Activated CD4-positive, alpha-beta T cell treated with anti-CD3 and anti-CD28 coated beads for 36 hours (primary cell): Measurements from ENCODE around the gene PLA2G4B. TPM values are rescaled to one million over a fixed set of nuclear protein-coding genes. Genes with fewer than 3 reads are reported as not detected.
"Not testable (repeated sequence)": the region's sequence is repeated elsewhere in the genome, so short reads cannot be mapped to it uniquely, and the experiment has no call there.

Experiments
- ATAC-seq: fragments of 200-7000 bp; cut with Tn5 transposase; one replicate; pipeline ENCODE4 v1.10.0; 2021; ENCODE audit warnings: mild to moderate bottlenecking, moderate library complexity
- CTCF ChIA-PET: fragments of 350-600 bp; sonication (Branson Sonifier 250); formaldehyde crosslinking; loops from one replicate; lab custom pipeline; 2021; ENCODE audit warnings: antibody characterized with exemption; lab: Charles Lee
- POLR2A ChIA-PET: fragments of 350-600 bp; sonication (Branson Sonifier 250); formaldehyde crosslinking; loops from one replicate; lab custom pipeline; 2021; ENCODE audit warnings: antibody characterized with exemption, inconsistent platforms; lab: Charles Lee
- DNase-seq: peaks from one replicate; pipeline ENCODE4 v3.0.0-alpha.2; 2020
- H3K27ac Mint-ChIP-seq: one replicate; pipeline ENCODE4 v1.8.0; 2021; ENCODE audit warnings: mixed read lengths
- H3K27me3 Mint-ChIP-seq: one replicate; pipeline ENCODE4 v1.8.0; 2021; ENCODE audit warnings: mixed read lengths
- H3K36me3 Mint-ChIP-seq: one replicate; pipeline ENCODE4 v1.8.0; 2021; ENCODE audit warnings: low read depth, mixed read lengths
- H3K4me1 Mint-ChIP-seq: one replicate; pipeline ENCODE4 v1.8.0; 2021; ENCODE audit warnings: mixed read lengths
- H3K4me3 Mint-ChIP-seq: one replicate; pipeline ENCODE4 v1.8.0; 2021; ENCODE audit warnings: mild to moderate bottlenecking, moderate library complexity, mixed read lengths
- H3K9me3 Mint-ChIP-seq: one replicate; pipeline ENCODE4 v1.8.0; 2021; ENCODE audit warnings: low read depth, mixed read lengths
- intact Hi-C, 2 experiments: fragments of 100-400 bp; cut with DNase I in 1 of 2; cut with micrococcal nuclease in 1 of 2; formaldehyde crosslinking; loops; one replicate each; pipeline versions ENCODE4 v1.14.2 to v1.15.1; 2022 to 2024; cut with DNase I, micrococcal nuclease
- total RNA-seq, 2 experiments: library from RNA; stranded (reverse); gene quantifications; one replicate each; pipeline ENCODE4 v1.2.3, GENCODE V29; 2021

PLA2G4B gene
- total RNA-seq, 2 experiments from 2014 or later: 5.0 to 6.9 TPM

DNA sequence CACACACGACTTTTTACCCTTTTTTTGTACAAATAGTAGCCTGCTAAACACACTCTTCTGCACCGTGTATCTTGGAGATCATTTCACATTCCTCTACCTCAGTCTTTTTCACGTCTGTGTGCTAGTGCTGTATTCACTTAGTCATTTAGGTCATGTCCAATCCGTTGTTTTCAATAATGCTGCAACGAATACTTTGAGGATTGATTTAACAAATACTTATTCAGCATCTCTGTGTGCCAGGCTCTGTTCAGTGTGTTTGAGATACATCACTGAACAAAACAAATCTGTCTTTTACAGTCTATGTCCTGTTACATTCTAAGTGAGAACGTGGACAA lies 9.9 kb upstream of the PLA2G4B start:
- Mint-ChIP-seq H3K27ac (peak overlapping the region; percentile 53), H3K27me3 (no peaks in the 10 kb centered on the region), H3K4me1 (peaks cover 41% of the 10 kb centered on the region), H3K4me3 (peak overlapping the region; percentile 80), H3K9me3 (no peaks in the 10 kb centered on the region), H3K36me3 (peaks cover 6% of the 10 kb centered on the region)
- intact Hi-C loops: loop anchor here (1.0 to 5.0 kb wide), 18 partner anchors 54 to 711 kb away; partner anchors contain the start of genes EHD4 (in 2 of the 2), MAPKBP1 (in 2 of the 2), MGA (in 2 of the 2) and CHP1 (in 1 of the 2)
- ChIA-PET CTCF (interaction anchor here (0.6 to 3.0 kb wide), 4 partner anchors 55 to 225 kb away, joined by 3 to 18 read pairs (median 3); partner anchors contain the start of gene MAPKBP1), POLR2A (no interaction called here)
- DNase-seq (no peak), ATAC-seq (no peak)

DNA sequence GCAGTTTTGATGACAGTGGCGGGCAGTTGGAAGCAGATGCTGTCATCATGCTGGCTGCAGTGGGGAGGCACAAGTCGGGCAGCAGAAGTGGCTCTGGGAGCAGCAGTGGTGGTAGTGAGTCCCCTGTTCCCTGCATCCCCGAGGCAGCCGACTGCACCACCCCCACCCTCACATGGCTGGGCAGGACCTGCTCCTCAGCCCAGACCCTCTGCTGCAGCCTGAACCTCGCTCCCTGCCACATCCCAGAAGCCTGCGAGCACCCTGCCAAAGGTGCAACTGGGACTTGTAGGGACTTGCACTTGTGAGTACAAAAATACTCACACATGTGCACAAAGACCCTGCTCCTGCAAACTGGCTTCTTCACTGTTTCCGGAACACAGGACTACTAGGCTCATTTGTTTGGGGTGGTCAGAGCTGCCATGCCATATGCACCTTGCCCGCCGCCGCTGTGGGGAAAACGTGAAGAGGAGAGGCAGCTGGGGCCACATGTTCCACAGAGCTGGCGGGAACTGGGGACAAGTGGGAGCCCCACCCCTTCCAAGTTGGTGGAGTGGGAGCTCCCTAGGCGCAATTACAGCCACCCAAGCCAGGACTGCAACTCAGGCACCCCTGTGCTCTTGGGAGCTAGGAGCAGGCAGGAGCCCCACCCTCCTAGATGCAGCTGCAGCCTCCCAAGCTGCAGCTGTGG lies 8.5 kb upstream of the PLA2G4B start:
- POLR2A ChIA-PET: no interaction called here
- H3K4me1 Mint-ChIP-seq: peaks cover 44% of the 10 kb centered on the region

DNA sequence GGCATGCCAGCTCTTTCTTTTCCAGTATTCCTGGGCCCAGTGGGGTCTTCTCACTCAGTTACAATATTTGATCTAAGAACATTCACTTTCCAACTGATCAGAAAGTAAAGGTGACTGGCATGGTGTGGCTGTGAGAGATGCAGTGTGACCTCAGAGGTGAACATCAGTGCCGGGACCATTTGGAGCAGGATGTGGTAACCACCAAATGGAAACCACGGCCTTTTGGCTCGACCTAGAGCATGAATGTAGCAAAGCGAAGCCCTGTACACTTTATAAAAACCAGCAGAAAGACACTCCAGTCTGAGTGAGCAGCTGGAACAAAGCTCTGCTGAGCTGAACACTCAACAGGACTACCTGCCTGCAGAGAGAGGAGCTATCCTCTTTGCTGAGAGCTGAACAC lies 7.4 kb upstream of the PLA2G4B start:
- H3K4me1 Mint-ChIP-seq: peaks cover 44% of the 10 kb centered on the region
- H3K9me3 Mint-ChIP-seq, H3K4me3 Mint-ChIP-seq, intact Hi-C loops, H3K27ac Mint-ChIP-seq, H3K27me3 Mint-ChIP-seq, H3K36me3 Mint-ChIP-seq: not testable (repeated sequence)
- ChIA-PET POLR2A (interaction anchor here (1.0 to 1.3 kb wide), 2 partner anchors 18 to 57 kb away, joined by 4 to 7 read pairs; partner anchors contain the start of gene MAPKBP1), CTCF (interaction anchor here (0.6 to 2.4 kb wide), 4 partner anchors 19 to 1748 kb away, joined by 3 to 14 read pairs (median 3); partner anchors contain the start of gene MAPKBP1)
- ATAC-seq (peak; percentile 34), DNase-seq (peak; percentile 73)

More for the DNA sequence above, 8.5 kb upstream of the PLA2G4B start:
- Mint-ChIP-seq H3K9me3 (no peaks in the 10 kb centered on the region), H3K4me3 (no peak overlapping the region), H3K27ac (no peak overlapping the region), H3K27me3 (no peaks in the 10 kb centered on the region), H3K36me3 (peaks cover 6% of the 10 kb centered on the region)
- intact Hi-C loops: loop anchor here (2.0 to 5.0 kb wide), 9 partner anchors 65 to 713 kb away; partner anchors contain the start of genes CHP1 (in 1 of the 2), EHD4 (in 1 of the 2), EXD1 (in 1 of the 2) and GANC (in 1 of the 2)
- DNase-seq (no peak), ATAC-seq (no peak)
- CTCF ChIA-PET: interaction anchor here (1.4 to 2.4 kb wide), 2 partner anchors 18 to 57 kb away, joined by 3 to 14 read pairs; partner anchors contain the start of gene MAPKBP1

DNA sequence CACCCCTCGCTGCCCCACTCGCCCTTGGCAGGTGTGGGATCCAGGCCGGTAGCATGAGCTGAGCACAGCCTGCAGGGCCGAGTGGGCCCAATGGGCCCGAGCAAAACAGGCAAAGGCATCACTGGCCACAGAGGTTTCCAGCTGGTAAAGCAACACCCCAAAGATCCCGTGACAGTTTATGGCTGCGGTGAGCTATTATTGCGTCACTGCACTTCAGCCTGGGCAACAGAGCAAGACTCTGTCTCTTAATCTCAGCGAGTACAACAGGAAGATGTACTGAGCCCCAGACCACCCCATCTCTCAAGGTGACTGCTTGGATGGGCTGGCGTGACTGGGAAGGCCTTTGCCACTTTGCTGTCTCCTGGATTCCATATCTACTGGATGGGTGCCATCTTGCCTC lies 6.4 kb upstream of the PLA2G4B start:
- ATAC-seq (no peak), DNase-seq (no peak)
- Mint-ChIP-seq H3K4me1 (peaks cover 42% of the 10 kb centered on the region), H3K4me3 (no peak overlapping the region), H3K9me3 (no peaks in the 10 kb centered on the region), H3K36me3 (peaks cover 9% of the 10 kb centered on the region), H3K27me3 (no peaks in the 10 kb centered on the region), H3K27ac (no peak overlapping the region)
- POLR2A ChIA-PET: interaction anchor here (0.7 to 1.3 kb wide), 3 partner anchors 17 to 367 kb away, joined by 3 to 7 read pairs (median 4); partner anchors contain the start of gene MAPKBP1
- CTCF ChIA-PET: interaction anchor here (0.6 to 2.4 kb wide), 3 partner anchors 59 to 1749 kb away, joined by 3 to 14 read pairs (median 3); partner anchors contain the start of gene MAPKBP1
- intact Hi-C loops: no loop called here

DNA sequence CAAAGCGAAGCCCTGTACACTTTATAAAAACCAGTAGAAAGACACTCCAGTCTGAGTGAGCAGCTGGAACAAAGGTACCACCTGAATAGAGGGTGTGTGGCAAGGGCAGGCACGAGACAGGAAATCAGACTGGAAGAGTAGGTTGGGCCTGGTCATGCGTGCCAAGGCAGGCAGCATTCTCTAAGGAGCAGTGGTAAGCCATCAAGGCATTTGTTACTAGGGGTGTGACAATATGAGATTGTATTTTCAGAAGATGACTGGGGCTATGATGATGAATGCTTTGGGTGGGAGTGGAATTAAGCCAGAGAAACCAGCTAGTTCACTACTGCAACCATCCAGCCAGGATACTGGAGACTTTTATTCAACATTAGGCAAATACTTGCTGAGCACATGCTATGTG lies 5.8 kb upstream of the PLA2G4B start:
- no peaks in the 10 kb centered on the region for H3K9me3 Mint-ChIP-seq
- ATAC-seq: peak; percentile 6
- CTCF ChIA-PET: interaction anchor here (0.6 to 0.9 kb wide), 2 partner anchors 72 to 856 kb away, joined by 3 read pairs; no protein-coding TSS in a partner anchor
- DNase-seq: peak; percentile 35
- POLR2A ChIA-PET: interaction anchor here (0.6 kb wide), 1 partner anchor 12 kb away, joined by 3 read pairs; no protein-coding TSS in a partner anchor
- no peaks in the 10 kb centered on the region for H3K27me3 Mint-ChIP-seq
- intact Hi-C loops: no loop called here
- peaks cover 11% of the 10 kb centered on the region for H3K36me3 Mint-ChIP-seq
- peaks cover 40% of the 10 kb centered on the region for H3K4me1 Mint-ChIP-seq
- no peak overlapping the region for H3K27ac Mint-ChIP-seq
- no peak overlapping the region for H3K4me3 Mint-ChIP-seq

DNA sequence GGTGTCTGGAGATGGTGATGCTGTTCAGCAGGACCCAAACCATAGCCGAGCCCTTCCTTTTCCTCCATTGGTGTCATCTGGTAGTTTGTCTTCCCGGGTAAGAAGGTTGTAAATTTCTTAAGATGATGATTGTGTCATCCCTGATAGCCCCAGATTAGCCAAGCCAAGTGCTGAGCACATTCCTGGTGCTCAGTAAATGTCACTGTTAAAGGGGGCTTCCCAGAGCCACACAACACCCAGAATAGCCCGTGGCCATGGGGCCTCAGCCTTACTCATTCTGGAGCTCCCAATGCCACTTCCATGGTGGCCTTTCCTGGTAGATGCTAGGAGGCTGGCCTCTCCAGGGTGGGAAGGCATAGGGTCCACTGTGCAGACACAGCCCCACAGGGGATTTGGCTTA lies 4.6 kb upstream of the PLA2G4B start:
- DNase-seq (no peak), ATAC-seq (no peak)
- no peaks in the 10 kb centered on the region for H3K27me3 Mint-ChIP-seq
- ChIA-PET POLR2A (no interaction called here), CTCF (no interaction called here)
- no peak overlapping the region for H3K27ac Mint-ChIP-seq
- peaks cover 35% of the 10 kb centered on the region for H3K4me1 Mint-ChIP-seq
- no peaks in the 10 kb centered on the region for H3K9me3 Mint-ChIP-seq
- H3K4me3 Mint-ChIP-seq: no peak overlapping the region
- intact Hi-C loops: no loop called here
- peaks cover 11% of the 10 kb centered on the region for H3K36me3 Mint-ChIP-seq

DNA sequence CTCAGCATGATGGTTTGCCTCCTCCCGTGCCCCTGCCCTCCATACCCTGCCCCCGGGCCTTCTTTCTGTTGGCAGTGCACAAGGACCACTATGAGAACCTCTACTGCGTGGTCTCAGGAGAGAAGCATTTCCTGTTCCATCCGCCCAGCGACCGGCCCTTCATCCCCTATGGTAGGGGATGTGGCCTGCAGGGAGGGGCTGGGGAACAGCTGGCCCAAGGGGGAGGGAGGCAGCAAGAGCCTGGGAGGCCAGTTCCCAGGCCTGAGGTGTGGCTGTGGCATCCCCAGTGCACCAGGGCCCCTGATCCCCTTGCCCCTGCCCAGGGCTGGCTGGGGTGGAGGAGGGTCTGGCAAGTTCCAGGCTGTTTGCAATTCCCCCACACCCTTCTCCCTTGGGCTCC lies 2.6 kb upstream of the PLA2G4B start:
- no peak overlapping the region for H3K27ac Mint-ChIP-seq
- H3K4me3 Mint-ChIP-seq: no peak overlapping the region
- CTCF ChIA-PET: no interaction called here
- H3K9me3 Mint-ChIP-seq: no peaks in the 10 kb centered on the region
- peaks cover 24% of the 10 kb centered on the region for H3K4me1 Mint-ChIP-seq
- ATAC-seq (no peak), DNase-seq (no peak)
- intact Hi-C loops: no loop called here
- no peaks in the 10 kb centered on the region for H3K27me3 Mint-ChIP-seq
- peaks cover 11% of the 10 kb centered on the region for H3K36me3 Mint-ChIP-seq
- POLR2A ChIA-PET: no interaction called here

DNA sequence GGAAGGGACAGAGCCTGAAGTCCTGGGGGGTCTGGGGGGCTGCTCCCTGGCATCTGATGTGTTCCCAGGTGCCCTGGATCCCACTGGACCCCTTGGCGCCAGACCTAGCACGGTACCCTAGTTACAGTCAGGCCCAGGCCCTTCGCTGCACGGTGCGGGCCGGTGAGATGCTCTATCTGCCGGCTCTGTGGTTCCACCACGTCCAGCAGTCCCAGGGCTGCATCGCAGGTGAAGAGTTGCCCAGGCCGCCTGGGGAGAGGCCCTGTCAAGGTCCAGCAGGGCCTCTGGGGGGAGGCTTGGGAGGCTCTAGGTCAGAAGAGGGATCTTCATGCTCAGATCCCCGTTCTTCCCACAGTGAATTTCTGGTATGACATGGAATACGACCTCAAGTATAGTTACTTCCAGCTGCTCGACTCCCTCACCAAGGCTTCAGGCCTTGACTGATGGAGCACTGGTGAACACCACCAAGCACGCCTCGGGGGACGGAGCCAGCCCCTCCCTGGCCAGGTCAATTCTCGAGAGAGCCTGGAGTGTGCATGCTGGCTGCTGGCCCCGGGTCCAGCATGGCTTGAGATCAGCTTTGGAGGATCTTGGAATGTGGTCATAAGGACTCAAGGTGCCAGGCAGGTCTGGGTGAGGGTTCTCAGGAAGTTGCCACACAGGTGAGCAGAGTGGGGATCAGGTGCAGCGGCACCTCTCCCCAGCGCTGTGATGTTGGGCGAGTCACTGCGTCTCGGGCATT lies 1.8 kb upstream of the PLA2G4B start:
- no peak overlapping the region for H3K27ac Mint-ChIP-seq
- DNase-seq: no peak

DNA sequence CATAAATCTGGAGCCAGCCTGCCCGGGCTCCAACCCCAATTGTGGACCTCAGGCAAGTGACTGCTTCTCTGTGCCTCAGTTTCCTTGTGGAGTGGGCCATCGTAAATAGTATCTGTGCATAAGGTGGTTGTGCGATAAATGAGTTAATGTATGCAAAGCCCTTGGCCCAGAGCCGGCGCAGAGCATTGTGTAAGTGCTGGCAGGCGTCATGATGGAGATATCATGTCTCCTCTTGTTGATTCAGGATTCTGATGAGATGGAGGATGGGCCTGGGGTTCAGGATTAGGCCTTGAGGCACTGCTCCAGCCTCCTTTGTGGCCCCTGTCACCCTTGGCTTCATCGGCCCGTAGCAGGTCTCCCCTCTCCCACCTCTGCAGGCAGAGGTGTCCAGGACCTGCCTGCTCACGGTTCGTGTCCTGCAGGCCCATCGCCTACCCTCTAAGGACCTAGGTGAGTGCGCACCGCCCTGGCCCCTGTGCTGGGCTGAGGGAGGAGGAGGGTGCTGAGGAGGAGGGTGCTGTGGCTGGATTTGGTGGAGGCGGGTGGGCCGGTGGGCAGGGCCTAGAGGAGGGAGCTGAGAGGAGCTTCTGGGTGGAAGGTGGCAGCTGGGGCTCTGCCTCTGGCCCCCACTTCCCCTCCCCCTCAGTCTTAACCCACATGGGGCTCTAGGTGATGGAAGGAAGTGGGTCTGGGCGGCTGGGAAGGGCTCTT lies 1.3 kb downstream of the PLA2G4B start:
- no peak overlapping the region for H3K4me3 Mint-ChIP-seq
- ChIA-PET CTCF (interaction anchor here (1.7 kb wide), 1 partner anchor 11 kb away, joined by 5 read pairs; no protein-coding TSS in a partner anchor), POLR2A (no interaction called here)
- H3K9me3 Mint-ChIP-seq: no peaks in the 10 kb centered on the region
- peaks cover 5% of the 10 kb centered on the region for H3K36me3 Mint-ChIP-seq
- H3K4me1 Mint-ChIP-seq: no peaks in the 10 kb centered on the region
- DNase-seq (no peak), ATAC-seq (no peak)
- intact Hi-C loops: no loop called here
- no peaks in the 10 kb centered on the region for H3K27me3 Mint-ChIP-seq
- H3K27ac Mint-ChIP-seq: no peak overlapping the region

More for the DNA sequence above, 1.8 kb upstream of the PLA2G4B start:
- ChIA-PET POLR2A (no interaction called here), CTCF (interaction anchor here (0.6 kb wide), 1 partner anchor 18 kb away, joined by 3 read pairs; no protein-coding TSS in a partner anchor)
- no peaks in the 10 kb centered on the region for H3K27me3 Mint-ChIP-seq
- peaks cover 9% of the 10 kb centered on the region for H3K36me3 Mint-ChIP-seq
- H3K4me1 Mint-ChIP-seq: peaks cover 16% of the 10 kb centered on the region
- no peaks in the 10 kb centered on the region for H3K9me3 Mint-ChIP-seq
- ATAC-seq: no peak
- intact Hi-C loops: no loop called here
- no peak overlapping the region for H3K4me3 Mint-ChIP-seq

DNA sequence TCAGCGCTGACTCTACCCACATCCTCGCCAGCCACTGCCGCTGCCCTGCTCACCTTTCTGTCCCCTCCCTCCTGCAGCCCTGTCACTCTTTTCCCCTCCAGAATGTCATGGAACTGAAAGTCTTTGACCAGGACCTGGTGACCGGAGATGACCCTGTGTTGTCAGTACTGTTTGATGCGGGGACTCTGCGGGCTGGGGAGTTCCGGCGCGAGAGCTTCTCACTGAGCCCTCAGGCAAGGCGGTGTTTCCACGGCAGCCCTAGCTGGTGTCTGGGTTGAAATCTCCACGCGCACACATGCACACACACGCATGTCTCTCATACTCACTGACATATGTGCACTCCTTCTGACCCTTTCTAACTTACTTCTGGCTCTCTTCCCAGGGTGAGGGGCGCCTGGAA lies 2.0 kb downstream of the PLA2G4B start:
- intact Hi-C loops: no loop called here
- ATAC-seq (no peak), DNase-seq (no peak)
- H3K9me3 Mint-ChIP-seq: no peaks in the 10 kb centered on the region
- peak overlapping the region; percentile 25 for H3K27ac Mint-ChIP-seq
- H3K36me3 Mint-ChIP-seq: peaks cover 5% of the 10 kb centered on the region
- H3K4me3 Mint-ChIP-seq: no peak overlapping the region
- ChIA-PET POLR2A (no interaction called here), CTCF (no interaction called here)
- no peaks in the 10 kb centered on the region for H3K27me3 Mint-ChIP-seq
- H3K4me1 Mint-ChIP-seq: no peaks in the 10 kb centered on the region

DNA sequence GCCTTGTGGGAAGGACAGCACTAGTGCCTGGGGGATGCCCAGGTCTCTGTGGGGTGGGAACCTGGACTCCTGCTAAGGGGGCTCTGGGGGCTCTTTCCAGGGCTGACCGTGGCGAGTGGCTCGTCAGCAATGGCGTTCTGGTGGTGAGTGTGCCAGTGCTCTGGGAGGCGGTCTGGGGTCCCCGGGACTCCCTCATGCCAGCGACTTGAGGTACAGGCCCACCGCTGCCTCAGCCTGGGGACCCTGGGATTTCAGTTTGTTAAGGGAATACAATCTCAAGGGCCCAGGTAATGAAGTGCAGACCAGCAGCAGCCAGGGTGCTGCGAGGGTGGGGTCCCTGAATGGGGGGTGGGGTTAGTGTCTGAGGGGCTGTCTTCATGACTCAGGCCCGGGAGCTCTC lies 2.5 kb downstream of the PLA2G4B start:
- ChIA-PET CTCF (interaction anchor here (0.6 kb wide), 1 partner anchor 117 kb away, joined by 5 read pairs; no protein-coding TSS in a partner anchor), POLR2A (no interaction called here)
- Mint-ChIP-seq H3K27ac (no peak overlapping the region), H3K36me3 (peaks cover 6% of the 10 kb centered on the region), H3K4me1 (no peaks in the 10 kb centered on the region), H3K9me3 (no peaks in the 10 kb centered on the region), H3K27me3 (no peaks in the 10 kb centered on the region), H3K4me3 (no peak overlapping the region)
- intact Hi-C loops: no loop called here
- DNase-seq: no peak
- ATAC-seq: no peak
